Measurements from ENCODE around the gene PLEKHO2.
"Not testable (repeated sequence)": the region's sequence is repeated elsewhere in the genome, so short reads cannot be mapped to it uniquely, and the experiment has no call there.

PLEKHO2 gene

GRCh38 chr15:64841344-64842095 is at the start of gene PLEKHO2:
PLEKHO2 (plus strand) TSS chr15:64841915; CDS start chr15:64842017, 102 bp downstream.
- DNase-seq (ENCODE audit: low read depth in 3 of 3): peak; percentile 70 to 91 (median 71)

- DNase-seq (ENCODE audit: low read depth in 3 of 3): no peak
These were observed 49.4 kb upstream of the PLEKHO2 start for GRCh38 chr15:64792282-64792681.

- not testable (repeated sequence) for DNase-seq (ENCODE audit: low read depth in 3 of 3)
These were observed 46.4 kb upstream of the PLEKHO2 start for GRCh38 chr15:64795299-64795698.

GRCh38 chr15:64795921-64796320 is 45.8 kb upstream of the PLEKHO2 start:
- DNase-seq (ENCODE audit: low read depth in 3 of 3): not testable (repeated sequence)

GRCh38 chr15:64798905-64799304 is 42.8 kb upstream of the PLEKHO2 start:
- DNase-seq (ENCODE audit: low read depth in 3 of 3): not testable (repeated sequence)

- no peak for DNase-seq (ENCODE audit: low read depth in 3 of 3)
These were observed 41.2 kb upstream of the PLEKHO2 start for GRCh38 chr15:64800476-64800875.

- no peak for DNase-seq (ENCODE audit: low read depth in 3 of 3)
These were observed 38.2 kb upstream of the PLEKHO2 start for GRCh38 chr15:64803526-64803925.

GRCh38 chr15:64804619-64805018 is 37.1 kb upstream of the PLEKHO2 start:
- DNase-seq (ENCODE audit: low read depth in 3 of 3): no peak

- no peak for DNase-seq (ENCODE audit: low read depth in 3 of 3)
These were observed 35.2 kb upstream of the PLEKHO2 start for GRCh38 chr15:64806509-64806908.

- DNase-seq (ENCODE audit: low read depth in 3 of 3): no peak
These were observed 34.5 kb upstream of the PLEKHO2 start for GRCh38 chr15:64807051-64807749.

- no peak for DNase-seq (ENCODE audit: low read depth in 3 of 3)
These were observed 33.9 kb upstream of the PLEKHO2 start for GRCh38 chr15:64807751-64808222.

- DNase-seq (ENCODE audit: low read depth in 3 of 3): no peak
These were observed 32.8 kb upstream of the PLEKHO2 start for GRCh38 chr15:64808785-64809453.

GRCh38 chr15:64809649-64810496 is 31.8 kb upstream of the PLEKHO2 start:
- DNase-seq (ENCODE audit: low read depth in 3 of 3): peak; percentile 50 to 67 (median 52)

GRCh38 chr15:64810497-64811326 is 31.0 kb upstream of the PLEKHO2 start:
- DNase-seq (ENCODE audit: low read depth in 3 of 3): no peak

- no peak for DNase-seq (ENCODE audit: low read depth in 3 of 3)
These were observed 28.6 kb upstream of the PLEKHO2 start for GRCh38 chr15:64813075-64813474.

GRCh38 chr15:64814283-64814682 is 27.4 kb upstream of the PLEKHO2 start:
- not testable (repeated sequence) for DNase-seq (ENCODE audit: low read depth in 3 of 3)

- not testable (repeated sequence) for DNase-seq (ENCODE audit: low read depth in 3 of 3)
These were observed 26.8 kb upstream of the PLEKHO2 start for GRCh38 chr15:64814965-64815364.

- no peak for DNase-seq (ENCODE audit: low read depth in 3 of 3)
These were observed 25.3 kb upstream of the PLEKHO2 start for GRCh38 chr15:64816452-64816851.

GRCh38 chr15:64824929-64825430 is 16.7 kb upstream of the PLEKHO2 start:
- no peak for DNase-seq (ENCODE audit: low read depth in 3 of 3)
